K562 (cell line): ENCODE results near the gene PPM1M. TPM values are rescaled to one million over a fixed set of nuclear protein-coding genes. Genes with fewer than 3 reads are reported as not detected.
A peak's percentile ranks its signal among the peaks of the same experiment; 100 is the strongest.

ENCODE experiments used
- E4F1 ChIP-seq: fragments of 250-450 bp; sonication (Bioruptor Pico); IDR thresholded peaks from 2 replicates; pipeline ENCODE4 v1.5.0; 2021; ENCODE audit warnings: mild to moderate bottlenecking, borderline replicate concordance
- ETV1 ChIP-seq: fragments of 450-650 bp; conservative IDR thresholded peaks from 2 replicates; pipeline ENCODE4 v1.6.1; 2016; ENCODE audit warnings: missing genetic modification characterization, control low read depth, low read depth, missing compliant biosample characterization
- GTF2B ChIP-seq: IDR thresholded peaks from 2 replicates; pipeline ENCODE4 v1.6.1; 2011; ENCODE audit not compliant: insufficient read length; ENCODE audit errors: extremely low read depth
- HLTF ChIP-seq: fragments of 450-650 bp; IDR thresholded peaks from 2 replicates; pipeline ENCODE4 v1.6.1; 2016
- MIER1 ChIP-seq: fragments of 450-650 bp; IDR thresholded peaks from 2 replicates; pipeline ENCODE4 v1.6.1; 2016; ENCODE audit warnings: antibody characterized with exemption, mild to moderate bottlenecking, low read depth
- PKNOX1 ChIP-seq: fragments of 450-650 bp; IDR thresholded peaks from 2 replicates; pipeline ENCODE4 v1.6.1; 2016
- SRSF7 ChIP-seq: fragments of 200-400 bp; formaldehyde crosslinking; optimal IDR thresholded peaks from 2 replicates; pipeline ENCODE3; 2017; ENCODE audit warnings: mild to moderate bottlenecking, low read depth, low read length
- TAF15 ChIP-seq: fragments of 200-400 bp; formaldehyde crosslinking; IDR thresholded peaks from 2 replicates; pipeline ENCODE4 v1.6.1; 2017; ENCODE audit warnings: mild to moderate bottlenecking, low read depth, low read length, moderate library complexity
- polyA plus RNA-seq, 8 experiments: library from polyadenylated mRNA; depleted of rRNA in 4 of 8; stranded (reverse) in 5 of 8; unstranded in 3 of 8; fragments of >200 nt; fragmentation: Nextera tagmentation in 2 of 8; fragmentation: Illumina TruSeq in 1 of 8; extraction: Ambion mirVana in 2 of 8; extraction: Trizol in 1 of 8; gene quantifications; 2 replicates each; pipeline versions ENCODE4 v1.2.1 to v1.2.3, GENCODE V29; 2011 to 2014; ENCODE audit warnings: inconsistent platforms in 1 of 8, missing spikeins in 1 of 8
- total RNA-seq, 7 experiments: library from RNA; depleted of rRNA in 6 of 7; stranded (reverse); fragments of >200 nt in 6 of 7; fragmentation: Illumina TruSeq in 2 of 7; extraction: Trizol in 2 of 7; gene quantifications; 2 replicates each; pipeline versions ENCODE4 v1.2.1 to v1.2.3, GENCODE V29; 2011 to 2021; ENCODE audit warnings: low replicate concordance in 1 of 7
- TF ChIP-seq, protein P1 (sequence below): fragments of 450-650 bp; IDR thresholded peaks from 2 replicates; pipeline ENCODE4 v1.6.1; 2016; ENCODE audit warnings: mild to moderate bottlenecking, moderate library complexity

Gene PPM1M
- total and polyA plus RNA-seq, 9 of the 15 experiments (the other 6 are each of a cell fraction or from before 2014, with no cell fraction given): 1.4 to 9.2 (median 4.4) TPM

DNA sequence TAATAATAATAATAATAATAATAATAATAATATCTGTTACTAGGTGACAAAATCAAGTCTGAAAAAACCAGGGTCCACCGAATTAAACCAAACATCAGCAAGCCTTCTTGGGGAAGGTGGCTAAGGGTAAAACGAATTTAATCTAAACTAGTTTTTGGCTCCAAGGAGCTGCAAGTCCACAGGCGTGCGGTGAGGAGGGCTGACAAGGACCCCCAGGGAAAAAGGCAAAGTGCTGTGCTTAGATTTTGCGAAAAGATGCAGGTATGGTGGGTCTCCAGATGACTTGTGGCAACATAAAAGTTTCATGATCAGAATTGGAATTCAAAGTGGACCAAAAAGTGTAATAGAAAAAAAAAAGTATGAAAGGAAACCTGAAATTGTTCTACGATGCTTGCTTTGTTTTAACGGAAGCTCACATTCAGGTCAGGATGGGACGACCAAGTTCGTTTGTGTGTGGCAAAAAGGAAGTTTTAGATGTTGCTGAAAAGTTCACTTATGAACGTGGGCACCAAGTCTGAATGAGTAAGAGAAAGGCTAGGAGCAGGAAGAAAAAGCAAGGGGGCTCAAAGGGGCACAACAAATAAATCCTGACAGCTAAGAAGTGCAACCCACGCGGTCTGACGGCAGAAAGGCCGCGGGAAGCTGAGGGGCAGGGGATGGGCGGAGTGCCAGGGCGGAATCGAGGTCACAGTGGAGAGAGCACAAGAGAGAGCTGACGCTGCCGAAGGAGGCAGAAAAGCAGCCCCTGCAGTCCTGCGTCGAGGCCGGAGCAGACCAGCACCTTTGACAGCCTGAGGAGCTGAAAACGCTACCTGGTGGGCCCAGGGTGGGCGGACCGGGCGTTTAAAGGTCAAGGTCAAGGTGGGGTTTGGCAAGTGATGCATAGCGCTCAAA, 31.8 kb downstream of the PPM1M start (continued):
- TF ChIP-seq PKNOX1 (0 out of 2 replicates have a peak, but pooled peaks have one; percentile 7), HLTF (no peak), TAF15 (no peak), SRSF7 (no peak), ETV1 (tag) (no peak), GTF2B (no peak), E4F1 (no peak), MIER1 (no peak)
- TF ChIP-seq, protein P1, sequence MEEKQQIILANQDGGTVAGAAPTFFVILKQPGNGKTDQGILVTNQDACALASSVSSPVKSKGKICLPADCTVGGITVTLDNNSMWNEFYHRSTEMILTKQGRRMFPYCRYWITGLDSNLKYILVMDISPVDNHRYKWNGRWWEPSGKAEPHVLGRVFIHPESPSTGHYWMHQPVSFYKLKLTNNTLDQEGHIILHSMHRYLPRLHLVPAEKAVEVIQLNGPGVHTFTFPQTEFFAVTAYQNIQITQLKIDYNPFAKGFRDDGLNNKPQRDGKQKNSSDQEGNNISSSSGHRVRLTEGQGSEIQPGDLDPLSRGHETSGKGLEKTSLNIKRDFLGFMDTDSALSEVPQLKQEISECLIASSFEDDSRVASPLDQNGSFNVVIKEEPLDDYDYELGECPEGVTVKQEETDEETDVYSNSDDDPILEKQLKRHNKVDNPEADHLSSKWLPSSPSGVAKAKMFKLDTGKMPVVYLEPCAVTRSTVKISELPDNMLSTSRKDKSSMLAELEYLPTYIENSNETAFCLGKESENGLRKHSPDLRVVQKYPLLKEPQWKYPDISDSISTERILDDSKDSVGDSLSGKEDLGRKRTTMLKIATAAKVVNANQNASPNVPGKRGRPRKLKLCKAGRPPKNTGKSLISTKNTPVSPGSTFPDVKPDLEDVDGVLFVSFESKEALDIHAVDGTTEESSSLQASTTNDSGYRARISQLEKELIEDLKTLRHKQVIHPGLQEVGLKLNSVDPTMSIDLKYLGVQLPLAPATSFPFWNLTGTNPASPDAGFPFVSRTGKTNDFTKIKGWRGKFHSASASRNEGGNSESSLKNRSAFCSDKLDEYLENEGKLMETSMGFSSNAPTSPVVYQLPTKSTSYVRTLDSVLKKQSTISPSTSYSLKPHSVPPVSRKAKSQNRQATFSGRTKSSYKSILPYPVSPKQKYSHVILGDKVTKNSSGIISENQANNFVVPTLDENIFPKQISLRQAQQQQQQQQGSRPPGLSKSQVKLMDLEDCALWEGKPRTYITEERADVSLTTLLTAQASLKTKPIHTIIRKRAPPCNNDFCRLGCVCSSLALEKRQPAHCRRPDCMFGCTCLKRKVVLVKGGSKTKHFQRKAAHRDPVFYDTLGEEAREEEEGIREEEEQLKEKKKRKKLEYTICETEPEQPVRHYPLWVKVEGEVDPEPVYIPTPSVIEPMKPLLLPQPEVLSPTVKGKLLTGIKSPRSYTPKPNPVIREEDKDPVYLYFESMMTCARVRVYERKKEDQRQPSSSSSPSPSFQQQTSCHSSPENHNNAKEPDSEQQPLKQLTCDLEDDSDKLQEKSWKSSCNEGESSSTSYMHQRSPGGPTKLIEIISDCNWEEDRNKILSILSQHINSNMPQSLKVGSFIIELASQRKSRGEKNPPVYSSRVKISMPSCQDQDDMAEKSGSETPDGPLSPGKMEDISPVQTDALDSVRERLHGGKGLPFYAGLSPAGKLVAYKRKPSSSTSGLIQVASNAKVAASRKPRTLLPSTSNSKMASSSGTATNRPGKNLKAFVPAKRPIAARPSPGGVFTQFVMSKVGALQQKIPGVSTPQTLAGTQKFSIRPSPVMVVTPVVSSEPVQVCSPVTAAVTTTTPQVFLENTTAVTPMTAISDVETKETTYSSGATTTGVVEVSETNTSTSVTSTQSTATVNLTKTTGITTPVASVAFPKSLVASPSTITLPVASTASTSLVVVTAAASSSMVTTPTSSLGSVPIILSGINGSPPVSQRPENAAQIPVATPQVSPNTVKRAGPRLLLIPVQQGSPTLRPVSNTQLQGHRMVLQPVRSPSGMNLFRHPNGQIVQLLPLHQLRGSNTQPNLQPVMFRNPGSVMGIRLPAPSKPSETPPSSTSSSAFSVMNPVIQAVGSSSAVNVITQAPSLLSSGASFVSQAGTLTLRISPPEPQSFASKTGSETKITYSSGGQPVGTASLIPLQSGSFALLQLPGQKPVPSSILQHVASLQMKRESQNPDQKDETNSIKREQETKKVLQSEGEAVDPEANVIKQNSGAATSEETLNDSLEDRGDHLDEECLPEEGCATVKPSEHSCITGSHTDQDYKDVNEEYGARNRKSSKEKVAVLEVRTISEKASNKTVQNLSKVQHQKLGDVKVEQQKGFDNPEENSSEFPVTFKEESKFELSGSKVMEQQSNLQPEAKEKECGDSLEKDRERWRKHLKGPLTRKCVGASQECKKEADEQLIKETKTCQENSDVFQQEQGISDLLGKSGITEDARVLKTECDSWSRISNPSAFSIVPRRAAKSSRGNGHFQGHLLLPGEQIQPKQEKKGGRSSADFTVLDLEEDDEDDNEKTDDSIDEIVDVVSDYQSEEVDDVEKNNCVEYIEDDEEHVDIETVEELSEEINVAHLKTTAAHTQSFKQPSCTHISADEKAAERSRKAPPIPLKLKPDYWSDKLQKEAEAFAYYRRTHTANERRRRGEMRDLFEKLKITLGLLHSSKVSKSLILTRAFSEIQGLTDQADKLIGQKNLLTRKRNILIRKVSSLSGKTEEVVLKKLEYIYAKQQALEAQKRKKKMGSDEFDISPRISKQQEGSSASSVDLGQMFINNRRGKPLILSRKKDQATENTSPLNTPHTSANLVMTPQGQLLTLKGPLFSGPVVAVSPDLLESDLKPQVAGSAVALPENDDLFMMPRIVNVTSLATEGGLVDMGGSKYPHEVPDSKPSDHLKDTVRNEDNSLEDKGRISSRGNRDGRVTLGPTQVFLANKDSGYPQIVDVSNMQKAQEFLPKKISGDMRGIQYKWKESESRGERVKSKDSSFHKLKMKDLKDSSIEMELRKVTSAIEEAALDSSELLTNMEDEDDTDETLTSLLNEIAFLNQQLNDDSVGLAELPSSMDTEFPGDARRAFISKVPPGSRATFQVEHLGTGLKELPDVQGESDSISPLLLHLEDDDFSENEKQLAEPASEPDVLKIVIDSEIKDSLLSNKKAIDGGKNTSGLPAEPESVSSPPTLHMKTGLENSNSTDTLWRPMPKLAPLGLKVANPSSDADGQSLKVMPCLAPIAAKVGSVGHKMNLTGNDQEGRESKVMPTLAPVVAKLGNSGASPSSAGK: no peak
